22Rv1 (cell line): ENCODE data around the gene SLC25A14.

Experiments
- ZFX ChIP-seq: fragments of 450-650 bp; IDR thresholded peaks from 2 replicates; pipeline ENCODE4 v1.6.1; 2017; ENCODE audit warnings: antibody characterized with exemption, borderline replicate concordance
- TF ChIP-seq, protein P1 (sequence below): fragments of 450-650 bp; IDR thresholded peaks from 2 replicates; pipeline ENCODE4 v1.5.1; 2017; ENCODE audit warnings: mild to moderate bottlenecking

DNA sequence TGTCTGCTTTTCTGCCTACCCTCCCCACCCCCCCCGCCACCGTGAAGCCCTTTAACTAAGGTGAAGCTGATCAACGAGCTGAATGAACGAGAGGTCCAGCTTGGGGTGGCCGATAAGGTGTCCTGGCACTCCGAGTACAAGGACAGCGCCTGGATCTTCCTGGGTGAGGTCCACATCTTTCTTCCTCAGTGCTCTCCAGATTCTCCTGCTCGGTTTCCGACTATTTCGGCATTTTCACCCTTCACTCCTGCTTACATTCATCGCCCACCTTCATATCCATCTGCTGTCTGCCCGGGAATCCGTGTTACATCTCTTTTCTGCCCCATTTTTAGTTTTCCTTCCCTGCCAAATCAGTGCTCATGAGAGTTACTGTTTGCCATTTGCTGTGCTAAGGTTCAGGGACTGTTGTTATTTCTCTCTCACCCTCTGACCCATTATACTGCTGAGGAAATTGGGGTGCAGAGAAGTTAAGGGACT is 62.5 kb downstream of the SLC25A14 start:
- TF ChIP-seq, protein P1, sequence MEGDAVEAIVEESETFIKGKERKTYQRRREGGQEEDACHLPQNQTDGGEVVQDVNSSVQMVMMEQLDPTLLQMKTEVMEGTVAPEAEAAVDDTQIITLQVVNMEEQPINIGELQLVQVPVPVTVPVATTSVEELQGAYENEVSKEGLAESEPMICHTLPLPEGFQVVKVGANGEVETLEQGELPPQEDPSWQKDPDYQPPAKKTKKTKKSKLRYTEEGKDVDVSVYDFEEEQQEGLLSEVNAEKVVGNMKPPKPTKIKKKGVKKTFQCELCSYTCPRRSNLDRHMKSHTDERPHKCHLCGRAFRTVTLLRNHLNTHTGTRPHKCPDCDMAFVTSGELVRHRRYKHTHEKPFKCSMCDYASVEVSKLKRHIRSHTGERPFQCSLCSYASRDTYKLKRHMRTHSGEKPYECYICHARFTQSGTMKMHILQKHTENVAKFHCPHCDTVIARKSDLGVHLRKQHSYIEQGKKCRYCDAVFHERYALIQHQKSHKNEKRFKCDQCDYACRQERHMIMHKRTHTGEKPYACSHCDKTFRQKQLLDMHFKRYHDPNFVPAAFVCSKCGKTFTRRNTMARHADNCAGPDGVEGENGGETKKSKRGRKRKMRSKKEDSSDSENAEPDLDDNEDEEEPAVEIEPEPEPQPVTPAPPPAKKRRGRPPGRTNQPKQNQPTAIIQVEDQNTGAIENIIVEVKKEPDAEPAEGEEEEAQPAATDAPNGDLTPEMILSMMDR = no peak
- TF ChIP-seq ZFX = no peak
